RPMI8226 (cell line): ENCODE results near the gene STK4.

Experiments
- DNase-seq: peaks from one replicate; pipeline ENCODE4 v3.0.0-alpha.2; 2015

Gene STK4

GRCh38 chr20:45058168-45058850 lies 92.0 kb downstream of the STK4 start:
- no peak for DNase-seq

DNA sequence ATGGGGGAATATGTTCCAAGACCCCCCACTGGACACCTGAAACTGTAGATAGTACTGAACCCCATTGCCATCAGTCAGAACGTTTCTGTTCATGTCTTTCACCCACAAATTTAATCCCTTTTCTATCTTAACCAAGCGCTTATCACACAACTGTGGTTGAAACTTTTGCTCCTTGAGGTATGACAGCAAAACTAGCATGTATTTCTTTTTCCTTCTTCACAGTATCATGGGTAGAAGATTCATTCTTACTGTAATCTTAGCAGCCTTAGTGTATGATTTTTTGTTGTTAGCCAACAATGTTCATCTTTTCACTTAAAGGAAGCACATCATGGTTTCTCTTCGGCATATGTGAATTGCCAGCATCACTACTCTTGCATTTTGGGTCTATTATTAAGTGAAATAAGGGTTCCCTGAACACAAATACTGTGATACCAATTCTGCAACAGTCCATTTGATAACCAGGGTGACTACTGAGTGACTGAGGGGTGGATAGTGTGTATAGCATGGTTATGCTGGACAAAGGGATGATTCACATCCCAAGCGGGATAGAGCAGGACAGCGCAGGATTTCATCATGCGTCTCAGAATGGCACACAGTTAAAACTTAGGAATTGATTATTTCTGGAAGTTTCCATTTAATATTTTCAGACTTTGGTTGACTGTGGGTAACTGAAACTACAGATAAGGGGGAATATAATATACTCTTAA lies 92.9 kb downstream of the STK4 start:
- DNase-seq, result no peak

DNA sequence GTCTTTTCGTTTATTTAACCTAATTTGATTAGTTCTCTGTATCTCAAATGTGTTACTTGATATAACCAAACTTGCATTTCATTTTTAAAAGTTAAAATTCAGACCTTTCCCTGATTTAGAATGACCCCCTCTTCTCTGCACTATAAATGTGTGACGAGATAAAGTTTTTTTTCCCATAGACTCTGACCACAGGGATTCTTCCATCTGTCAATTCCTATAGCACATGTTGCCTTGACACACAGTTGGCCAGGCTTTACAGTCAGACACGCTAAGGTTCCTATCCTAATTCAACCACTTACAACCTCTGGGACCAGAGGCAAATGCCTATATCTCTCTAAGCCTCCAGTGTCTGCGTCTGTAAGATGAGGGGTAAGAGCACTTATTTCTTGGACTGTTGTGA lies 94.0 kb downstream of the STK4 start:
- DNase-seq, result no peak

- DNase-seq, result no peak
Observed at GRCh38 chr20:45061244-45061643, 94.9 kb downstream of the STK4 start.

DNA sequence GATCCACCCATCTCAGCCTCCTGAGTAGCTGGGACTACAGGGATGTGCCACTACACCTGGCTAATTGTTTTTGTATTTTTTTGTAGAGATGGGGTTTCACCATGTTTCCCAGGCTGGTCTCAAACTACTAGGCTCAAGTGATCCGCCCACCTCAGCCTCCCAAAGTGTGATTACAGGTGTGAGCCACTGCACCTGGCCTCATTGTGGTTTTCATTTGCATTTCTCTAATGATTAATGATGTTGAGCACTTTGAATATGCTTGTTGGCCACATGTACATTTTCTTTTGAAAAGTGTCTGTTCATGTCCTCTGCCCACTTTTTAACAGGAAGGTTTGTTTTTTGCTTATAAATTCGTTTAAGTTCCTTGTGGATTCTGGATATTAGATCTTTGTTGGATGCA lies 96.8 kb downstream of the STK4 start:
- DNase-seq, result peak; percentile 46

- DNase-seq, result no peak
Observed at GRCh38 chr20:45064812-45065211, 98.5 kb downstream of the STK4 start.

GRCh38 chr20:45066372-45066771 lies 100.1 kb downstream of the STK4 start:
- DNase-seq, result no peak

GRCh38 chr20:45067087-45067486 lies 100.8 kb downstream of the STK4 start:
- no peak for DNase-seq

DNA sequence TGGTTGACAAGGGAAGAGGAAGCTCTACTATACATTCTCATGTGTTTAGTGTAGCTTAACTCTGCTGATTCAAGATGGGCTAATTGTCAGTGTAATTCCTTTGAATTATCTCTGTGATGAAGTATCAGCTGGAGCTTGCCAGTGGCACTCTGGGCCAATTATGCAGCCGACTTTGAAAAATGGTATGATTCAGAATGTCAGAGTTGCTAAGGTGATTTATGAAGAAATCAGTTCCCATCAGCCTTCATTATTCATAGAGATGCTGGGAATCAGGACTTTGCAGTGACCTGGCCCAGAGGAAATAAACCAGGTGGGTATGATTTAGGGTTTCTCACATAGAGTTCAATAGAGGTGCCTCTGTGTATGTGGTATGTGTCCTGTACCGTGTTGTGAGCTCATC lies 101.2 kb downstream of the STK4 start:
- no peak for DNase-seq

DNA sequence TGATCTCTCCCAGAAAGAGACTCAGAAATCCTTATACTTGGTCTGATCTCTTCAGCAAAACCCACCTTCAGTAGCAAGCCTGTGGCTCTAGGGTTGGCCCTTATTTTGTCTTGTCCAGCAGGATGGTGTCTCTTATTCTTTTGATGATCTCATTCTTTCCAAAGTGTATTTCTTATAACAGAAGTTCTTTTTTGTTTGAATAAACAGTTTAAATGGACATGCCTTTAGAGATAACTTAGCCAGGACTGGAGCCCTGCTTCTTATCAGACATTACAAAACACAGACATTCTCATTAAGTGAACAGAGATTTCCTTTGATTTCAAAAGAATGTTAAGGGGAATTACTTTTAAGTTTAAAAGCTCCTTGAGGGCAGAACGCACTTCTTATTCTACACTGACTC lies 102.9 kb downstream of the STK4 start:
- no peak for DNase-seq

DNA sequence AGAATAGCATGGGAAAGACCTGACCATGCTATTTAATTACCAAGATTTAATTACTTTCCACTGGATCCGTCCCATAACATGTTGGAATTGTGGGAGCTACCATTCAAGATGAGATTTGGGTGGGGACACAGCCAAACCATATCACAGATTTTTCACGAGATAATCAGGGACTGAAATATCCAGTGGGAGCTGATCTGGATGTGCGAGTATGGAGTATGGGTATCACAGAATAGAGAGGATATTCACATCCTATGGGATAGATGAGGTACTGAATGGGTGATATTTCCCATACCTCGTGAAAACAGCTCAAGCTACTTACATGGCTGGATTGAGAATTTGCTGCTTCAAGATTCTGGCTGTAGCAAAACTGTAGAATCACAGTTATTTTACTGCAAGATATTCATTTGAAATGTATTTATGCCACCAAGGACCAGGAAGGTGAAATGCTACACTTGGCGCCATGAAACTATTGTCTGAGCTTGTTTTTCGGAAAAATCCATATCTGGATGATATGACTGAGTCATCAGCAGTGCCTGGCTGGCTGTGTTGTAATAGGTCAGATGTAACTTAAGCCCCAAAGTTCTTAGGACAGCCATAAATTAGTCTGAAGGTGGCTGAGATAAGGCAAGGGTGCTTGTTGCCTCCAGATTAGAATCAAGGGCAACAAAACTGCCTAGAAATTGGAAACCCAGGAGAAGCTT lies 104.8 kb downstream of the STK4 start:
- DNase-seq, result no peak

- no peak for DNase-seq
Observed at GRCh38 chr20:45072066-45072465, 105.8 kb downstream of the STK4 start.

GRCh38 chr20:45073221-45073620 lies 106.9 kb downstream of the STK4 start:
- DNase-seq, result no peak

DNA sequence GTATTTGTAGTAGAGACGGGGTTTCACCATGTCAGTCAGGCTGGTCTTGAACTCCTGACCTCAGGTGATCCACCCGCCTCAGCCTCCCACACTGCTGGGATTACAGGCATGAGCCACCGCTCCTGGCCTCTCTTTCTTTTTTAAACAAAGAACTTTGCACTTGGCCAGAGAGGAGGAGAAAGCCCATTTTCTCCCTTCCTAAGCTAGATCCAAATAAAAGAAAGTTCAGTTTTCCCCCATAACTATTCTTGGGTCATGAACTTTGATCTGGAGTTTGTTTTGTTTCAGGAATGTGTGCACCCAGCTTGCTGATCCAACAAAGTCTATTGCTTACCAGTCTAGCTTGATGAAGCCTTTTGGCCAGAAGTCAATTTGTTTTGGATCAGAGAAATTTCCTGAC lies 111.2 kb downstream of the STK4 start:
- no peak for DNase-seq

- no peak for DNase-seq
Observed at GRCh38 chr20:45080867-45081624, 114.7 kb downstream of the STK4 start.

GRCh38 chr20:45082468-45082867 lies 116.2 kb downstream of the STK4 start:
- DNase-seq, result no peak

GRCh38 chr20:45083127-45083526 lies 116.8 kb downstream of the STK4 start:
- no peak for DNase-seq

- no peak for DNase-seq
Observed at GRCh38 chr20:45085289-45085688, 119.0 kb downstream of the STK4 start.

- DNase-seq, result no peak
Observed at GRCh38 chr20:45085867-45086266, 119.6 kb downstream of the STK4 start.

DNA sequence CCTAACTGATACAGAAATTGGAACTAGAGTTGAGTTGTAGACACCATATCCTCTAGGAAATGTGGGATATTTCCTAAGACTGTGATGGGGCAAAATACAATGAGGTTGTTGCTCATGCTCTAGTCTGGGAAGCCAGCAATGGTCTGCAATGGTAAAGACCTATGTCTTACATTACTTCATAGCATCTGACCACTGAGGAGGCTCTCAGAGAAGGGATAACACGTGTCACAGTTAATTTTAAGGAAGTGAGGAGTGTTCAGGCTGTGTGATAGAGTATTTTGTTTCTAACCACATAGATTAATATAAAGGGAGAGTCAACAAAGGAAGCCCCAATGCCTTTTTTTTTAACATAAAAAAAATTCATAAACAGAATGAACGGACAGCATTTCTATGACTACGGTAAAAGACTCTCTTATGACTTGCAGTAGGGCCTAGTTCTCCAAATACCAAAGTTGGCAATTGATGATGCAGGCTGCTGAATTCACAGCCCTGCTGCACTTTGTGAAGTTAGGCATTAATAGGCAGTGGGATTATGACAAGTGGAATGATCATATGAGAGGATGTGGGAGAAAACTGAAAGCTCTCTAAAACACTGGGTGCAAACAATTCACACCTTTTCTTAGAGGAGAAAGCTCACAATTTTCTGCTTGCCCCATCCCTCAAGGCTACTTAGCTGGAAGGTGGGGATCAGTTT lies 120.9 kb downstream of the STK4 start:
- DNase-seq, result no peak

- DNase-seq, result no peak
Observed at GRCh38 chr20:45087814-45088213, 121.5 kb downstream of the STK4 start.

GRCh38 chr20:45088247-45088646 lies 121.9 kb downstream of the STK4 start:
- no peak for DNase-seq

- no peak for DNase-seq
Observed at GRCh38 chr20:45090481-45090880, 124.2 kb downstream of the STK4 start.
